SK-N-SH (cell line): ENCODE results near the gene SHC3. TPM values are rescaled to one million over a fixed set of nuclear protein-coding genes. Genes with fewer than 3 reads are reported as not detected.
A peak's percentile ranks its signal among the peaks of the same experiment; 100 is the strongest.

Source experiments
- CTCF ChIA-PET: fragments of 300-600, 350-600 bp; formaldehyde crosslinking; extraction: SDS; loops from one replicate; lab custom pipeline; 2021; lab: Yijun Ruan, JAX
- POLR2A ChIA-PET: fragments of 350-600 bp; sonication (Branson Sonifier 250); formaldehyde crosslinking; extraction: SDS; loops from one replicate; lab custom pipeline; 2020; ENCODE audit warnings: antibody characterized with exemption, inconsistent platforms; lab: Yijun Ruan, JAX
- DNase-seq: peaks from one replicate; pipeline ENCODE4 v3.0.0; 2012
- H2AFZ ChIP-seq: fragments of 200-600 bp; sonication (generic); 2 replicates; pipeline ENCODE4 v1.8.1; 2016; ENCODE audit warnings: antibody characterized with exemption, mild to moderate bottlenecking, low read depth
- H3F3A ChIP-seq: fragments of 200-600 bp; sonication (generic); replicated peaks from 2 replicates; pipeline ENCODE3; 2016; ENCODE audit warnings: antibody characterized with exemption, mild to moderate bottlenecking; ENCODE audit not compliant: insufficient read depth
- H3K27ac ChIP-seq, 2 experiments: fragments of 200-500 bp in 1 of 2; fragments of 200-600 bp in 1 of 2; sonication (Bioruptor generic) in 1 of 2; sonication (generic), shearing (Covaris generic) in 1 of 2; 2 replicates each; pipeline versions ENCODE4 v1.5.1 to v1.6.1; 2014 to 2016; ENCODE audit warnings: low read depth in 2 of 2, inconsistent platforms in 1 of 2, low read length in 1 of 2, mild to moderate bottlenecking in 1 of 2, mixed read lengths in 1 of 2
- H3K27me3 ChIP-seq: fragments of 200-600 bp; sonication (generic), shearing (Covaris generic); 2 replicates; pipeline ENCODE4 v1.6.1; 2016; ENCODE audit warnings: mixed run types; ENCODE audit not compliant: insufficient read depth
- H3K36me3 ChIP-seq, 2 experiments: fragments of 200-500 bp in 1 of 2; fragments of 200-600 bp in 1 of 2; sonication (Bioruptor generic) in 1 of 2; sonication (generic) in 1 of 2; replicated peaks in 1 of 2; 2 replicates each; pipeline versions ENCODE3 to v1.5.1; 2014 to 2016; ENCODE audit warnings: low read length in 1 of 2, mild to moderate bottlenecking in 1 of 2; ENCODE audit not compliant: insufficient read depth in 2 of 2, control insufficient read depth in 1 of 2
- H3K4me1 ChIP-seq, 2 experiments: fragments of 200-500 bp in 1 of 2; fragments of 200-600 bp in 1 of 2; sonication (Bioruptor generic) in 1 of 2; sonication (generic), shearing (Covaris generic) in 1 of 2; 2 replicates each; pipeline versions ENCODE4 v1.5.1 to v1.6.1; 2014 to 2016; ENCODE audit warnings: low read depth in 1 of 2, low read length in 1 of 2, mixed run types in 1 of 2; ENCODE audit not compliant: insufficient read depth in 2 of 2, control insufficient read depth in 1 of 2
- H3K4me2 ChIP-seq: fragments of 200-600 bp; sonication (generic), shearing (Covaris generic); 2 replicates; pipeline ENCODE4 v1.6.1; 2017; ENCODE audit warnings: mixed run types
- H3K4me3 ChIP-seq, 2 experiments: fragments of 200-500 bp in 1 of 2; fragments of 200-600 bp in 1 of 2; sonication (Bioruptor generic) in 1 of 2; sonication (generic), shearing (Covaris generic) in 1 of 2; 2 replicates each; pipeline versions ENCODE4 v1.5.1 to v1.8.1; 2014 to 2016; ENCODE audit warnings: low read depth in 2 of 2, inconsistent platforms in 1 of 2, low read length in 1 of 2, mild to moderate bottlenecking in 1 of 2, mixed read lengths in 1 of 2, moderate library complexity in 1 of 2
- H3K79me2 ChIP-seq: fragments of 200-600 bp; sonication (generic); 2 replicates; pipeline ENCODE4 v1.8.1; 2017; ENCODE audit warnings: mild to moderate bottlenecking; ENCODE audit not compliant: insufficient read depth
- H3K9ac ChIP-seq: fragments of 200-600 bp; sonication (generic); 2 replicates; pipeline ENCODE4 v1.6.1; 2017; ENCODE audit warnings: mixed run types
- H3K9me2 ChIP-seq: fragments of 200-600 bp; sonication (generic); 2 replicates; pipeline ENCODE4 v1.6.1; 2017; ENCODE audit warnings: mixed run types
- H3K9me3 ChIP-seq: fragments of 200-600 bp; sonication (generic); 2 replicates; pipeline ENCODE4 v1.6.1; 2017; ENCODE audit warnings: mixed run types, mild to moderate bottlenecking, moderate library complexity
- H4K20me1 ChIP-seq: fragments of 200-600 bp; sonication (generic); 2 replicates; pipeline ENCODE4 v1.6.1; 2017; ENCODE audit warnings: mild to moderate bottlenecking, mixed run types; ENCODE audit not compliant: insufficient read depth
- CHD2 ChIP-seq: fragments of 150-350 bp; IDR thresholded peaks from 2 replicates; pipeline ENCODE4 v1.6.1; 2018; ENCODE audit warnings: low read length; ENCODE audit not compliant: partially characterized antibody
- ELF1 ChIP-seq: IDR thresholded peaks from 2 replicates; pipeline ENCODE4 v1.4.0; 2012
- EP300 ChIP-seq, 2 experiments: IDR thresholded peaks; 2 replicates each; pipeline versions ENCODE4 v1.4.0 to v1.6.1; 2012; ENCODE audit warnings: borderline replicate concordance in 1 of 2, low read depth in 1 of 2, low read length in 1 of 2
- GABPA ChIP-seq: IDR thresholded peaks from 2 replicates; pipeline ENCODE4 v1.4.0; 2012; ENCODE audit warnings: low read depth, mild to moderate bottlenecking
- IRF3 ChIP-seq: fragments of 150-350 bp; IDR thresholded peaks from 2 replicates; pipeline ENCODE4 v1.6.1; 2016; ENCODE audit warnings: mild to moderate bottlenecking, low read depth, low read length
- MXI1 ChIP-seq: IDR thresholded peaks from 2 replicates; pipeline ENCODE4 v1.6.1; 2012; ENCODE audit warnings: mild to moderate bottlenecking, low read depth, low read length, improper control_type of control experiment
- RCOR1 ChIP-seq: fragments of 150-350 bp; IDR thresholded peaks from 2 replicates; pipeline ENCODE4 v1.6.1; 2017; ENCODE audit warnings: antibody characterized with exemption, low read length
- RFX5 ChIP-seq: IDR thresholded peaks from 2 replicates; pipeline ENCODE4 v1.6.1; 2012; ENCODE audit warnings: mild to moderate bottlenecking, improper control_type of control experiment, low read length
- SIN3A ChIP-seq: IDR thresholded peaks from 2 replicates; pipeline ENCODE4 v1.6.1; 2012; ENCODE audit warnings: low read depth, mild to moderate bottlenecking, low read length, moderate library complexity, borderline replicate concordance
- SMC3 ChIP-seq: IDR thresholded peaks from 2 replicates; pipeline ENCODE4 v1.6.1; 2012; ENCODE audit warnings: low read depth, low read length, improper control_type of control experiment
- TEAD4 ChIP-seq: IDR thresholded peaks from 2 replicates; pipeline ENCODE4 v1.4.0; 2012; ENCODE audit warnings: mild to moderate bottlenecking, borderline replicate concordance; ENCODE audit not compliant: insufficient read depth
- USF1 ChIP-seq: IDR thresholded peaks from 2 replicates; pipeline ENCODE4 v1.4.0; 2012; ENCODE audit warnings: low read depth, borderline replicate concordance
- WGBS: methylation state at CpG from one replicate; pipeline ENCODE4 v1.1.6; 2017; ENCODE audit warnings: low lambda C conversion rate; 5-methylcytosine and 5-hydroxymethylcytosine counted together
- polyA plus RNA-seq, 3 experiments: library from polyadenylated mRNA; depleted of rRNA; stranded (reverse); fragments of >200 nt; gene quantifications; 2 replicates each; pipeline ENCODE4 v1.2.3, GENCODE V29; 2012
- TF ChIP-seq, protein P1 (sequence below): fragments of 200-600 bp; sonication (generic); IDR thresholded peaks from 2 replicates; pipeline ENCODE4 v1.6.1; 2017; ENCODE audit warnings: antibody characterized with exemption, mild to moderate bottlenecking, moderate library complexity
- TF ChIP-seq, protein P2 (sequence below): IDR thresholded peaks from 2 replicates; pipeline ENCODE4; 2012

The SHC3 gene
- polyA plus RNA-seq, 1 of the 3 experiments (the other 2 are of a cell fraction), result 3.2 TPM

GRCh38 chr9:88973281-88974045, 205.2 kb downstream of the SHC3 start:
- POLR2A ChIA-PET, result no interaction called here
- DNase-seq, result peak; percentile 57
- H3K4me2 ChIP-seq, result no peak overlapping the region

More at GRCh38 chr9:88973281-88974045, 205.2 kb downstream of the SHC3 start:
- Histone ChIP-seq H2AFZ (no peak overlapping the region), H3K27me3 (no peaks in the 10 kb centered on the region; the same call in 1 of the 2 replicates), H3F3A (no peaks in the 10 kb centered on the region), H3K4me3 (no peak overlapping the region), H3K9me3 (no peaks in the 10 kb centered on the region), H3K36me3 (no peaks in the 10 kb centered on the region), H3K9me2 (no peaks in the 10 kb centered on the region), H3K9ac (no peak overlapping the region), H3K79me2 (no peaks in the 10 kb centered on the region), H4K20me1 (no peaks in the 10 kb centered on the region), H3K27ac (no peak overlapping the region), H3K4me1 (no peaks in the 10 kb centered on the region; a peak in 1 of 4 replicates)
- WGBS, result 76% methylated on average over 9 of the region's 12 CpGs
- CTCF ChIA-PET, result no interaction called here
- TF ChIP-seq ELF1 (no peak), SMC3 (no peak), MXI1 (no peak), SIN3A (no peak), USF1 (no peak), RCOR1 (no peak), IRF3 (no peak), CHD2 (no peak), GABPA (no peak), EP300 (IDR thresholded peaks at IDR 0.05; ENCODE audit: borderline replicate concordance in 1 of 2, low read depth in 1 of 2, low read length in 1 of 2) (no peak), TEAD4 (no peak), RFX5 (no peak)
- TF ChIP-seq, protein P1, sequence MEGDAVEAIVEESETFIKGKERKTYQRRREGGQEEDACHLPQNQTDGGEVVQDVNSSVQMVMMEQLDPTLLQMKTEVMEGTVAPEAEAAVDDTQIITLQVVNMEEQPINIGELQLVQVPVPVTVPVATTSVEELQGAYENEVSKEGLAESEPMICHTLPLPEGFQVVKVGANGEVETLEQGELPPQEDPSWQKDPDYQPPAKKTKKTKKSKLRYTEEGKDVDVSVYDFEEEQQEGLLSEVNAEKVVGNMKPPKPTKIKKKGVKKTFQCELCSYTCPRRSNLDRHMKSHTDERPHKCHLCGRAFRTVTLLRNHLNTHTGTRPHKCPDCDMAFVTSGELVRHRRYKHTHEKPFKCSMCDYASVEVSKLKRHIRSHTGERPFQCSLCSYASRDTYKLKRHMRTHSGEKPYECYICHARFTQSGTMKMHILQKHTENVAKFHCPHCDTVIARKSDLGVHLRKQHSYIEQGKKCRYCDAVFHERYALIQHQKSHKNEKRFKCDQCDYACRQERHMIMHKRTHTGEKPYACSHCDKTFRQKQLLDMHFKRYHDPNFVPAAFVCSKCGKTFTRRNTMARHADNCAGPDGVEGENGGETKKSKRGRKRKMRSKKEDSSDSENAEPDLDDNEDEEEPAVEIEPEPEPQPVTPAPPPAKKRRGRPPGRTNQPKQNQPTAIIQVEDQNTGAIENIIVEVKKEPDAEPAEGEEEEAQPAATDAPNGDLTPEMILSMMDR, result no peak
- TF ChIP-seq, protein P2, sequence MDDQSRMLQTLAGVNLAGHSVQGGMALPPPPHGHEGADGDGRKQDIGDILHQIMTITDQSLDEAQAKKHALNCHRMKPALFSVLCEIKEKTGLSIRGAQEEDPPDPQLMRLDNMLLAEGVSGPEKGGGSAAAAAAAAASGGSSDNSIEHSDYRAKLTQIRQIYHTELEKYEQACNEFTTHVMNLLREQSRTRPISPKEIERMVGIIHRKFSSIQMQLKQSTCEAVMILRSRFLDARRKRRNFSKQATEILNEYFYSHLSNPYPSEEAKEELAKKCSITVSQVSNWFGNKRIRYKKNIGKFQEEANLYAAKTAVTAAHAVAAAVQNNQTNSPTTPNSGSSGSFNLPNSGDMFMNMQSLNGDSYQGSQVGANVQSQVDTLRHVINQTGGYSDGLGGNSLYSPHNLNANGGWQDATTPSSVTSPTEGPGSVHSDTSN, result no peak
